Measurements from ENCODE around the gene WDPCP. TPM values are rescaled to one million over a fixed set of nuclear protein-coding genes. Genes with fewer than 3 reads are reported as not detected.
"Not testable (repeated sequence)": the region's sequence is repeated elsewhere in the genome, so short reads cannot be mapped to it uniquely, and the experiment has no call there.

WDPCP gene, protein sequence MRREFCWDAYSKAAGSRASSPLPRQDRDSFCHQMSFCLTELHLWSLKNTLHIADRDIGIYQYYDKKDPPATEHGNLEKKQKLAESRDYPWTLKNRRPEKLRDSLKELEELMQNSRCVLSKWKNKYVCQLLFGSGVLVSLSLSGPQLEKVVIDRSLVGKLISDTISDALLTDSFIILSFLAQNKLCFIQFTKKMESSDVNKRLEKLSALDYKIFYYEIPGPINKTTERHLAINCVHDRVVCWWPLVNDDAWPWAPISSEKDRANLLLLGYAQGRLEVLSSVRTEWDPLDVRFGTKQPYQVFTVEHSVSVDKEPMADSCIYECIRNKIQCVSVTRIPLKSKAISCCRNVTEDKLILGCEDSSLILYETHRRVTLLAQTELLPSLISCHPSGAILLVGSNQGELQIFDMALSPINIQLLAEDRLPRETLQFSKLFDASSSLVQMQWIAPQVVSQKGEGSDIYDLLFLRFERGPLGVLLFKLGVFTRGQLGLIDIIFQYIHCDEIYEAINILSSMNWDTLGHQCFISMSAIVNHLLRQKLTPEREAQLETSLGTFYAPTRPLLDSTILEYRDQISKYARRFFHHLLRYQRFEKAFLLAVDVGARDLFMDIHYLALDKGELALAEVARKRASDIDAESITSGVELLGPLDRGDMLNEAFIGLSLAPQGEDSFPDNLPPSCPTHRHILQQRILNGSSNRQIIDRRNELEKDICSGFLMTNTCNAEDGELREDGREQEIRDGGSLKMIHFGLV
- 5.9 and 6.8 TPM in 2 replicates for total RNA-seq

DNA sequence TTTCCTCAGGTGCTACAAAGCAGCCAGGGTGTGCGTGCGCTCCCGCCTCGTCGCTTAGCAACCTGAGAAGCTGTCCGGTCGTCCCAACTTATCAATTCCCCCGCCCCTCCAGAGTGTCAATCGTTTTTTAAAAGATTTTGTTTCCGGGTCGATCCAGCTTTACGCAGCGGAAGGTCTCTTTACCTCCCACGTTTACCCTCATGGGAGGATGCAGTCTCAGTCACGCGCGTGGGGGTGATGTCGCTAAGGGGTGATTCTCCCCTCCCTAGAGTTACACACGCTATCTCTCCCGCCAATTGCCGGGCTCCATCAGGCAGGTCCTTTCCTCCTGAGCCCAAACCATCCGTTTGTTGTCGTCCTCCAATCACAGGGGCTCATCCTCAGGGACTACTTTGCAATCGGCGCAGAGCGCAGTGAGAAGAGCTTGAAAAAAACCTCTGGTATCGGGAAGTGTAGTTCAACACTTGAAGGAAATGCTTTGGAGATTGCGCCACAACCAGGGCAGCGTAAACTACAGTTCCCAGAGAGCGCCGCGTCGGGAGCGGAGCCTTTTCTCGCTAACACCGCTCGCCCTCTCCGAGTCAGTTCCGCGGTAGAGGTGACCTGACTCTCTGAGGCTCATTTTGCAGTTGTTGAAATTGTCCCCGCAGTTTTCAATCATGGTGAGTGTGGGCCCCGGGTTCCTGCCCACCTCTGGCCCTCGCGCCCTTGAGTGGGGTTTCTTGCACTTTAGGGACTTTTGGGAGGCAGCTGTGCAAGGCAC, at the start of gene WDPCP, which contains the start of gene MDH1:
Gene WDPCP (minus strand): TSS at position 93 of the 763 bp plus-strand sequence. CDS start 206 bp downstream, outside the sequence.
Gene MDH1 (plus strand): TSS at position 579 of the 763 bp plus-strand sequence. CDS start 81 bp downstream, at position 660.
- peak; percentile 99 for DNase-seq

DNA sequence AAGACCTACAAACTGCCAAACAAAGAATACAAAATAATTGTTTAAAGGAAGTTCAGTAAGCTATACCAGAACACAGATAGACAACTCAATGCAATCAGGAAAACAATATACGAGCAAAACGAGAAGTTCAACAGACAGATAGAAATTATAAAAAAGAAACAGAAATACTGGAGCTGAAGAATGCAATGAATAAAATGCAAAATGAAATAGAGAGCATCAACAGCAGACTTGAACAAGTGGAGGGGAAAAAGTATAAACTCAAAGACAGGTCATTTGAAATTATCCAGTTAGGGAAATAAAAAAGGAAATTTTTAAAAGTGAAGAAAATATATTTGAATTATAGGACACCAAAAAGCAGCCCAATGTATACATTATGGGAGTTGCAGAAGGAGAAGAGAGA, 44.1 kb upstream of the WDPCP start:
- DNase-seq, result no peak

DNA sequence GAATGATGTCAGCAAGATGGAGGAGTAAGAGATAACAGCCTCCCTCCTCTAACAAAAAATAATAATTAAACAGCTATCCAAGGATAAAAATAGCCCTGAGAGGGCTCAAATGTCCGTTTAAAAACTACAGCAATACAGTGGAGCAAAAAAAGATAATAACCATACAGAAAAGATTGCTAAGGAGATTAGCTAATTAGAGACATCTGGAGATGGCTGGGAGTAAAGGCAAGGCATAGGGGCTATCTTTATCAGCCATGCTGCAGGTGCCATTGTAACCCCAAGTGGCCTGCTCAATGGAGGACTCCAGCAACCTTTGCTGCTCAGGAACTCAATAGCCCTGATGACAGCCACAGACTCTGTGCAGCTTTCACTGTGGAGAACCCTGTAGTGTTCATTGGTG, 43.2 kb upstream of the WDPCP start:
- no peak for DNase-seq

DNA sequence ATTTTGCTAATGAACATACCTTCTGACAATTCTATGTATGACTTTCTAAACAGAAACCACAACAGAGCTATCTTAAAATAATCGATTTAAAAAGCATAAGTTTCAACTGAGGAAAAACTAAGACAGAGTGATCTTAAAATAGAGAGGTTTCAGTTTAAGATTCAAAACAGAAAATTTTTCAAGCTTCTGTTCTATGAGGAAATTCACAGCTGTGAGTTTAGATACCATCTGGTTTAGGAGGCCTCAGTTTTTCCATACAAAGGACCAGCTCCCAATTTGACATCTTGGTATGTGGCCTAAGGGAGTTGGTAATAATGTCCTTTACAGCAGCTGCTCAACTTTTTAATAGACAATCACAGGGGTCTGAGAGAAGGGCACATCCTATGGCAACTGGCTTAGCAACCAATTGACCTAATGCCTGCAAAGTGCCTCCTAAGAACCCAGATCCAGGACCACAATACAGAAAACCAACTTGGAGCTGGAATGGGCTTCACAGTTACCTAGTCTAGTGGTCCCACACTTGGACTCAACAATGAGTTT, 40.2 kb upstream of the WDPCP start:
- DNase-seq, result no peak

DNA sequence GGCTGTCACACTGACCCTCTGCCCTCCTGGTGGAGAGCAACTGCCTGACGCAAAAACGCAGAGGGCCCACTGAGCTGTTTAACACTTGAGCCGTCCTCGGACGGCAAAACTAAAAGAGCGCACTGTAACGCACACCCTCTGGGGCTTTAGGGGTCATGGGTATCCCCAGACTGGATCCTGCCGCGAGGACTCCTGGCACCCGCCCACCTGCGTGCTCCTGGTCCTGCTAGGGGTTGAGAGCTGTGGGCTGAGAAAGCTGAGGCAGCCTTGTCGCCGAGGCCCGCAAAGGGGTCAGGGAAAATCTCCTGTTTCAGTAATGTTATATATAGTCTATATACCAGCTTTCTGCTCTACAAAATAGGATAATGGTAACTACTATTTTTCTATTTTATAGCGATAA, 39.6 kb upstream of the WDPCP start:
- no peak for DNase-seq

DNA sequence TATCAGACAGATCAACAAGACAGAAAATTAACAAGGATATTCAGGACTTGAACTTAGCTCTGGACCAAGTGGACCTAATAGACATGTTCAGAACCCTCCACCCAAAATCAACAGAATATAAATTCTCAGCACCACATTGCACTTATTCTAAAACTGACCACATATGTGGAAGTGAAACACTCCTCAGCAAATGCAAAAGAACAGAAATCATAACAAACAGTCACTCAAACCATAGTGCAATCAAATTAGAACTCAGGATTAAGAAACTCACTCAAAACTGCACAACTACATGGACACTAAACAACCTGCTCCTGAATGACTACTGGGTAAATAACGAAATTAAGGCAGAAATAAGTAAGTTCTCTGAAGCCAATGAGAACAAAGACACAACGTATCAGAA, 35.5 kb upstream of the WDPCP start:
- DNase-seq, result not testable (repeated sequence)

DNA sequence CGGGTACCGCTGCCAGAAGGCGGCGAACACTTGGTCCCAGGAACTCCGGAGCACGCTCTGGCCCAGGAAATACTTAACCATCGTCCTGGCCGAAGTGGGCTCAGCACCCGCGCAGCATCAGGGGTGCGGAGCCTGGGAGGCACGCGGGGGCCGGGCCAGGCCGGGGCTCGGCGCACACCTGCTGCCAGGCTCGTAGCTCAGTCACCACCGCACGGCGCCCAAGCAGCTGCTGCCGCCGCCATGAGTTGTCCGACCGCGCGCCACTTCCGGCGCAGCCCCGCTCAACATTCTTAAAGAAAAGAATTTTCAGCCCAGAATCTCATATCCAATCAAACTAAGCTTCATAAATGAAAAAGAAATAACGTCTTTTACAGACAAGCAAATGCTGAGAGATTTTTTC, 34.5 kb upstream of the WDPCP start:
- DNase-seq, result no peak

DNA sequence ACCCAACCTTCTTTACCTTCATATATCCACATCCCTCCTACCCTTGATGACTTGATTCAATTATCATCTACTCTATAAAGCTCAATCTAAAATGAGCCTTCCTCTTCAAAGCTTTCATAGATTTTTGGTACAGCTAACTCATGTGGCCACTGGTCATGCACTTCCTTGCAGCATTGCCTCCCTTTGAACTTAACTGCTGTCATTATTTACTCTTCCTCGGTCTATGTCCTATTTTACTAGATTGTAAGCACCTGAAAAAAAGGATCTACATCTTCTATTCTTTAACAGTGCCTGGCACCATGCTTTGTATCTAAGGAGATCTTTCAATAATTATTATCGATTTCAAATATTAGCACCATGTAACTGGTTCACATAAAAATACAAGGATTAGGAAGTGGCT, 31.1 kb upstream of the WDPCP start:
- DNase-seq, result no peak

DNA sequence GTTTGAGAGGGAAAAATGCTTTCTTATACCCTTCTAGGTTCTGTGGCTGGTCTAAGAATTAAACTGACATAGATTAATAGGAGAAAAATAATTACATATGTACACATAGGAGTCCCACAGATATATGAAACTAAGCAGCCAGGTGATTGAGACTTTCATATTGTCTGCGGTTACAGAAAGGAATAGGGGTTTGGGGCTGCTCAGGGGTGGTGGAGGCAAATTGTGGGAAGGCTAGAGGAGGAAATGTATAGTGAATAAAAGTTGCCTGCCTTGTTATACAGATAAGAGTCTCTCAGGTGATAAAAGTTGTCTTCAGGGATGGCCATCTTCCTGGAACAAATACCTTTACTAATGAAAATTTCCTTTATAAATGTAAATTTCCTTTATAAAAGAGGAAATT, 29.1 kb upstream of the WDPCP start:
- no peak for DNase-seq

DNA sequence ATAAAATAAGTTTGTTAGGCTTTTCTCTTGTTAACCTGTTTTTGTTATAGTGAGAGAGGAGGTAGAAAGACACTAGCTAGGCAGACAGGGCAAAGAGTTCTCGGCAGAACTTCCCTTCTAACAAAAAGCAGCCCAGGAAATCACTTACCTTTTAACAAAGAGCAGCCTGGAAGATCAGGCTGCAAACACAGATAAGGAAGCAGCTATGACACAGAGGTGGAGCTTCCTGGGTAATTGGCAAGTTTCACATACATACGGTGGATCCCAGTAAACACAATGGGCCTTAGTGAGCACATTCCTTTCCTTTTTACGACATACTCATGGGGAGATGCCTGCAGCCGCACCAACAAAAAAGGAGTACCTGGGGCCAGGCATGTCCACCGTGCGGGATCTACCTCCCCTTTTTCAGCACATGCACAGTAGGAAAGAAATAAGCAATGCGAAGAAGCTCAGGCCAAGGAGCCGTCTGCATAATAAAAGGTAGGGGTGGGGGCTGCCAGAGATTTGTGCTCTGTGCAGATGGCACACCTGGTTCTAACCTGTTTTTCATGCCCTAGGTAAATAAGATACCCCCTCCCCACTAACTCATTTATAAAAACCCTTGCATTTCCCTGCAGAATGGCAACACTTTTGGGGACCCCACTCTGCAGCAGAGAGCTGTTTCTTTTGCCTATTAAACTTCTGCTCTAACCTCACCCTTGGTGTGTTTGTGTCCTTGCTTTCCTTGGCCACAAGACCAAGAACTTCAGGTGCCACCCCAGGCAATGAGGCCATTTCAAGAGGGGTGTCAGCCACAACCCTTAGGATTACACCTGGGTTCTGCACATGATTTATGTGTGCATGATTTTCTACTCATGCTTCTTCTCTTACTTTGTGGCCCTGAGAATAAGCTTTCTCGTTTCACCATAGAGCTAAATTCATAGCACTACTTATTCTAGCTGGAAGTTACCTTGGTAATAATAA, 27.0 kb upstream of the WDPCP start:
- DNase-seq, result peak; percentile 41

DNA sequence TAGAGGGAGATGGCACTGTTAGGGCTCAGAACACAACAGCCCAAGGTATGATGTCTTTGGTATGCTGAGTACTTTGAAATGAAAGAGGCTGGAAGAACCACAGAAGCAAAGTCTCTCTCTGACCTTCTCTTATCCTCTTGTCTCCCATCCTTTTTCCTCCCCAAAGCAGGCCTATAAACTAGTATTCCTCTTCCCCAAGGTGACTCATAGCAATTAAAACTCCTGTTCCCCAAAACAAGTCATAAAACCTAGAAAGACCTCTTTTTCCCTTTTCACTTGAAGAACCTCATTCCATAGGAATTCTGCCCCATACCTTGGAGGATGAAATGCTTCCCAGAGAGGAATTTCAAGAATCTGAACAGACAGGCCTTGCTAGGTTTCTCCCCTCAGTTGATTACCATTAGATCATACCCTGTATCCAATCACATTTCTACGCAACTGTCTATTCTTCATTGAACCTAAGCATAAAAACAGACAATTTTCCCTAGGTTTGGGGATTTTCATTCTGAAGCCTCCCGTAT, 26.2 kb upstream of the WDPCP start:
- peak; percentile 28 for DNase-seq

DNA sequence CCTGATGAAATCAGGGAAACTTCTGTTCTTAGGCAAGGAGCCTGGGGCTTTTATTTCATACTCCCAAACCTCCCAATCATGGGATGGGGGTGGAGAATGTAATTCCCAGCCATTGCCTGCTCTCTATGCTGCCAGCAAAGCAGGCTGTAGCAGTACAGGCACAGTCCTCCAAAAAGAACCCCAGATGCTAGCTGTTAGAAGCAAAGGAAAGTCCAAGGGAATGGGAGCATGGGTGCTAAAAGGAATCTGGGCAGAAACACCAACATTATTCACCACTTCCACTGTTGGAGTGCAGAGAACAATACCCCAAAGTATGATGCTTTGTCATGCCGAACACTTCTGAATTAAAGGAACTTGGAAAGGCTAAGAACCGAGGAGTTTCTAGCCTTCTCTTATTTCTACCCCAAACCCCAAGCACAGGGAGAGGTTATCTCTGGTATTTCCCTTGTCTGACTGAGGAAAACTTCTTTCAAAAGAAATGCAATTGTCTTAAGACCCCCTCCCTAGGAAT, 25.2 kb upstream of the WDPCP start:
- DNase-seq, result no peak

DNA sequence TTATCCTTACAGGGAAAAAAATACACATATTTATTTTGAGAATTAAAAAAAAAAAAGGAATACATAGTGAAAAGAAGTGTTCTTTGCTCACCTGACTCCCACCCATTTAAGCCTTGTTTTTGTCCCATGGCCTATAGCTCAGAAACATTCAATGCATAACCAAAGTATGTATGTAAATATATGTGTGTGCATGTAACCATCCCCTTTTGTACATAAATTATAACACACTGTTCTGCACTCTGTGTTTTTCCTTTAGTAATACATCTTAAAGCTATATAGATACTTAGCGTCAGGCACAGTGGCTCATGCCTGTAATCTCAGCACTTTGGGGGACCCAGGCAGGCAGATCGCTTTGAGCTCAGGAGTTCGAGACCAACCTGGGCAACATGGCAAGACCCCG, 22.2 kb upstream of the WDPCP start:
- no peak for DNase-seq

DNA sequence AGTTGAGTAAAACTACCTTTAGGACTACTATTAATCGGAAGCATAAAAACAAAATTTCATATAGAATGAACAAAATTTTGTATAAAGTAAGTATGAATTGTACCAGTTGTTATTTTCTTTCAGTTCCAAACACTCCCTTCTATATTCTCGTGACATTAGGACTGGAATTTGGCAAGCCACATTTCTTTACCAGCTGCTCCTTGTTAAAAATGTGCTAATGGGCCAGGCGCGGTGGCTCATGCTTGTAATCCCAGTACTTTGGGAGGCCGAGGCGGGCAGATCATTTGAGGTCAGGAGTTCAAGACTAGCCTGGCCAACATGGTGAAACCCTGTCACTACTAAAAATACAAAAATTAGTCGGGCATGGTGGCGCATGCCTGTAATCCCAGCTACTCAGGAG, 20.6 kb upstream of the WDPCP start:
- DNase-seq, result not testable (repeated sequence)

DNA sequence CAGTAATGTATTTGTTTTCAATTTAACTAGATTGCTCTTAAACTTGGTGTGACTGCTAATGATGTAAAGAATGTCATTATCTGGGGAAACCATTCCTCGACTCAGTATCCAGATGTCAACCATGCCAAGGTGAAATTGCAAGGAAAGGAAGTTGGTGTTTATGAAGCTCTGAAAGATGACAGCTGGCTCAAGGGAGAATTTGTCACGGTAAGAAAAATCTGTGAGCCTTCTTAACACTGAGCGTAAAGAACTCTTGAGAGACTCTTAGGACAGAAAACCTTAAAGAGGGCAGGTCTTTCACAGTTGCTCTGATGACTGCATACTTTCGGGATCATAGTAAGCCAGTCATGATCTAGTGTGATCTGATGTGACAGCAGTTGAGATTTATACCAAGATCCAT, 16.4 kb upstream of the WDPCP start:
- no peak for DNase-seq

DNA sequence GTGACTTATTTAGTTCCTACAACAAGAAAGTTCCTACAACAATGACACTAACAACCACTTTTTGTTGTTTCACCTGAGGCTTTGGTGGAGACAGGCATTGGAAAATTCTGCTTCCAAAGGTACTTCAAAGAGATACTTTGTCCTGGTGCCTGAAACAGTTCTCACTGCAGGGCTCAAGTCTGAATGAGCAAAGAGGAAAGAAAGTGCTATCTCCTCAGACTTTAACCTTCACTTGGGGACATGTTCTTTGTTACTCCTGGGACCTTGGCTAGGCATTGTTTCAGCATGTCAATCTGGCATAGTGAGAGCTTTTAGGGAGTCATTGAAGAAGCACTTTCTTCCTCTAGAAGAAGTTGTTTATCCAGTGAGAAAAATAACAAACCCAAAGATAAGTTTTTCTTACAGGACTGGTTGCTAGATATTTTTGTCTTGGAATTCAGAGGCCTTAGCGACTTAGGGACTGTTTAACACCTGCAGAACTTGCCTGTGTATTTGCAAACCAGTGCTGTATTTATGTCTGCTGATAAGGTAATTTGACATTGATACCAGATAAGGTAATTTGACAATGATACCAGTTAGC, 12.7 kb upstream of the WDPCP start:
- no peak for DNase-seq

DNA sequence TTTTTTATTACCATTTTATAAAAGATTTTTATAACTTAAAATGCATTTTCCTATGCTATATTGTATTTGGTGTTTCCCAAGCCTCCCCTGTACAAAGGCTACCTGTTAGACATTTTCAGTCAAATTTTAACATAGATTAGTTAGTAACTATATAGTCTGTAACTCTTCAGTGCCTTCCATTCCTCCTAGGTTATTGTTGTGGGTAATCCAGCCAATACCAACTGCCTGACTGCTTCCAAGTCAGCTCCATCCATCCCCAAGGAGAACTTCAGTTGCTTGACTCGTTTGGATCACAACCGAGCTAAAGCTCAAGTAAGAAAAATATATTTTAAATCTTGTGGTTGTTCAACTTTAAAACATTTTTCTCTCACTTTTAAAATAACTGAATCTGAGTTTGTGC, 10.7 kb upstream of the WDPCP start:
- DNase-seq, result no peak

DNA sequence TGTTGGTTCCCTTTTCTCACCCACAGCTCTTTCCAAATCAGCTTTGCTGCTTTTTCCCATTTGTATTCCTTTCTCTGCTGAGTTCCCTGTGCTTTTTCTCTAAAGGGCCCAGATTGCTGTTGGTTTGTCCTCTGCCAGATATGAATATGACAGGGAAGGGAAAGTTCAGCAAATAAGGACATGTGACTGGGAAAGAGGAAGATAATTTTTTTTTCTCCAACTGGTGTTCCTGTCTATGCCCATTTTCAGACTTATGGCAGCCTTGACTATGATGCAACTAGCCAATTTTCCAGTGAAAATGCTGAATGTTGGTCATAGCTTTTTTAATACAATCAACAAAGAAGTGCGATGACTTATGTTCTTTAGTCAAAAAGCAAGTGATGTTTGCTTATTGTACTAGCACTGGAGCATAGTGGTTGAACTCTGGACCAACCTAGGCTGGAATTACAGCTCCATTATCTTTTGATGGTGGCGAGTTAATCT, 8.2 kb upstream of the WDPCP start:
- DNase-seq, result no peak

DNA sequence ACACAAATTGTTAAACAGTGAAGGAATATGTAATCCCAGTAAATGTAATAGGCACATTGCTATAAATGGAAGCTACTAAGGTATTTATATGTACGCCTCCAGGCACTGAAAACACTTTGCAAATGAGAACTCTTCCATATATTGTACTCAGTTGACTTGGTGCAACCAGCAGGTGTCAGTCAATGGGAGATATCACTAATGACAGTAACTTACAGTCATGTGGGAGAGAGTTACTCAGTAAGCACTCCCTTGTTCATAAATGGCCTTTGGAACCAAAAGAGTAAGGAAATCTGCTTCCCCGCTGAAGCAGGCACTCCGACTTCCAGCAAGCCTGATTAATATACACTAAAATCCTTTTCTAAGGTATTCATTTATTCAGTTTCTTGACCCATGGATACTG, 6.4 kb upstream of the WDPCP start:
- no peak for DNase-seq

DNA sequence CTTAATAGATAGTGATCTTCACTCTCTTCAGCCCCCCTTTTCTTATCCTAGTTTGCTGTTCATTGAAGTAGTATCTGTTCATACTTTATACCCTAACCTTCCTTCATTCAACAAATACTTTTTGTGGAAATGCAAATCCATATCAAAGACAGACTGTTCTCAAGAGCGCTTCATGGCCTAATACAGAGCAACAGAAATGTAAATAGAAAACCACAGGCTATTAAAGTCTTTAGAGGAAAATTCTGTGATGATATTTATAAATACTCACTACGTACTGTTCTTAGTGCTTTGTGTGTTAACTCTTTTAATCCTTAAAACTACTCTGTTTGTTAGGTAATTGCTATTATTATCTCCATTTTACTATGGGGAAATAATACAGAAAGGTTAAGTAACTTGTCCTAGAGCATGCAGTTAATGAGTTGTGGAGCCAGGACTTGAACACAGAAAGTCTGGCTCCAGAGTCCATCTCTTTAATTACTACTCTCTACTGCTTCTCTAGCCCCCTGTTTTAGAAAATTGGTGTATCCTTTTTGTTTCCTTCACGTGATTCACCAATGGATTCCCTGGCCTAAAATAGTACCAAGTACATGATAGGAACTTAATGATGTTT, 3.4 kb upstream of the WDPCP start:
- no peak for DNase-seq

All from dermis blood vessel endothelial cell (primary cell).